Measurements from ENCODE around the gene HTR1E.
"Not testable (repeated sequence)": the region's sequence is repeated elsewhere in the genome, so short reads cannot be mapped to it uniquely, and the experiment has no call there.

HTR1E gene, protein sequence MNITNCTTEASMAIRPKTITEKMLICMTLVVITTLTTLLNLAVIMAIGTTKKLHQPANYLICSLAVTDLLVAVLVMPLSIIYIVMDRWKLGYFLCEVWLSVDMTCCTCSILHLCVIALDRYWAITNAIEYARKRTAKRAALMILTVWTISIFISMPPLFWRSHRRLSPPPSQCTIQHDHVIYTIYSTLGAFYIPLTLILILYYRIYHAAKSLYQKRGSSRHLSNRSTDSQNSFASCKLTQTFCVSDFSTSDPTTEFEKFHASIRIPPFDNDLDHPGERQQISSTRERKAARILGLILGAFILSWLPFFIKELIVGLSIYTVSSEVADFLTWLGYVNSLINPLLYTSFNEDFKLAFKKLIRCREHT

DNA sequence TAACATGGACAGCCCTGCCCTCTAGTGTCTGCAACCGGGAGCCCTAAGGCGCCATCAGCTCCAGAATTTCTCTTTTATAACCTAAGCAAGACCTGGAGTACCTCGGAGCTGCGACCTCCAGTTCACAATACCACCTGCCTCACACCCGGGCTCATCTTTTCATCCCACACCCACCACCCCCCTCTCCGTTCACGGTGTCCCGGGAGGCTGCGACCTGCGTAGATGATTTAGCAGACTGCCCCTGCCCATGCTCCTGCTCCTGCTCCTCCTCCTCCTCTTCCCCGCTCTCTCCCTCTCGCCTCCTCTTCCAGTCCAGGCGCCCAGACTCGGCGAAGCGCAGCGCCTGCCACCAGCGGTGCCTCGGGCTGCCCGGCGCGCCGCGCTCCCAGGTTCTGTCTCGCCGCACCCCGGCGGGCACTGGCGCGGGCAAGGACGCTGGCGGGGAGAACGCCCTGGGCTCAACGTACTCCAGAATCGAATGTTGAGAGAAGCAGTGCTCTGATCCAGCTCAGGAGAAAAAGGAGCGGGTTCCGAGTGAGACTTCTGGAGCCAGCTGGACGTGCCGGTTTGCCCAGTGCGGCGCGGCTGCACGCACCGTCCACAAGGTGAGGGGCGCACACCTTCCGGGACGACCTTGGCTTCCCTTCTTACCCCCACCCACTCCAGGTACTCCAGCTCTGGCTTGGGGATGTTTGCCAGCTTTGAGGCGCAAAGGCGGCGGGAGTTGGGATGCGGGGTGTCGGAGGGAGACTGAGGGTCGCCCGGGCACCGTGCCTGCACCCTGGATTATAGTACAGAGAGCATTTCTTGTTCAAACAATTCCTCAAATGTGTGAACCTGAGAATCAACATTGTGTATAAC lies at the start of gene HTR1E:
TSS of gene HTR1E (plus strand) at position 310 of the 861 bp plus-strand sequence. CDS start 77,807 bp downstream, outside the sequence.
- DNase-seq (ENCODE audit: low read depth) = no peak

DNA sequence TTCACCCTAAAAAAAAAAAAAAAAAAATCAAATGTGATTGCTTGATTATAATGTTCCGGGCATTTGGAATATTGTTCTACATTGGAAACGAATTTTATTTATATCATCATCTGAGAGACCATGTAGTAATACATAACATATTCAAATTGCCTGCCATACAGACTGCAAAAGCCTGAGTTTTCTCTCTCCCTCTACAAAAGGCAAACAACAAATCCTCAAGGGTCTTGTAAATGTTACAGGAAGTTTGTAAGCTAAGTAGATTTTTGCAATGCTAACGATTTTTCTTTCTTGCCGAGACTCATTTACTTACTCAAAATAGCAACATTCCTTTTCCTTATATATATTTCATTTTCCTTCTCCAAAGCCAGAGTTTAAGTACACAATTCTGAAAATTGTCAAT lies 49.0 kb upstream of the HTR1E start:
- no peak for DNase-seq (ENCODE audit: low read depth)

- not testable (repeated sequence) for DNase-seq (ENCODE audit: low read depth)
Measured at GRCh38 chr6:86897265-86897664, 40.1 kb upstream of the HTR1E start.

DNA sequence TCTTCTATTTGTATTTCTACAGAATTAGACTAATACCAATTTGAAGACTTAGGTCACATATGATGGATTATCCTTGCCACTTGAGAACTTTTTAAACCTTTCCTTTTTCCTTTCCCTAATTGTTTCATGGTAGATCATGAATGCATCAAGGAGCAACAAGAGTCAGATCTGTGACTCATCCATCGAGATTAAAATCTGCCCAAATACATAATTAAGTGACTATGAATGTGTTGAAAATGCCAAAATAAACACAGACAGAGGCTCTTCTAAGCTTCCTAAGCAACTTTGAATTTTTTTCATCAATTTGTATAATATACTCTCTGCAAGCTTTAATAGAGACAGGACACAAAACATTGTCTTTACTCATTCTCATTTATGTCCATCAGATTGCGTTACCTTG lies 23.5 kb upstream of the HTR1E start:
- no peak for DNase-seq (ENCODE audit: low read depth)

- DNase-seq (ENCODE audit: low read depth) = no peak
Measured at GRCh38 chr6:86916393-86916792, 20.9 kb upstream of the HTR1E start.

- not testable (repeated sequence) for DNase-seq (ENCODE audit: low read depth)
Measured at GRCh38 chr6:86927138-86927537, 10.2 kb upstream of the HTR1E start.

DNA sequence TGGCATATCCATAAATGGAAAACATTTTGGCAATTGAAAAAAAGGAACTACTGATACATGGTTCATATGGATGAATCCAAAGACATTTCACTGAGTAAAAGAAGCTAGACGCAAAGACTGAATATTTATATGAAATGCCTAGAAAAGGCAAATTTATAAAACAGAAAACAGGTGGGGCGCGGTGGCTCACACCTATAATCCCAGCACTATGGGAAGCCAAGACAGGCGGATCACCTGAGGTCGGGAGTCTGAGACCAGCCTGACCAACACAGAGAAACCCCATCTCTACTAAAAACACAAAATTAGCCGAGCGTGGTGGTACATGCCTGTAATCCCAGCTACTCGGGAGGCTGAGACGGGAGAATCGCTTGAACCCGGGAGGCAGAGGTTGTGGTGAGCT lies 9.5 kb upstream of the HTR1E start:
- DNase-seq (ENCODE audit: low read depth) = not testable (repeated sequence)

GRCh38 chr6:86934365-86934764 lies 3.0 kb upstream of the HTR1E start:
- no peak for DNase-seq (ENCODE audit: low read depth)

DNA sequence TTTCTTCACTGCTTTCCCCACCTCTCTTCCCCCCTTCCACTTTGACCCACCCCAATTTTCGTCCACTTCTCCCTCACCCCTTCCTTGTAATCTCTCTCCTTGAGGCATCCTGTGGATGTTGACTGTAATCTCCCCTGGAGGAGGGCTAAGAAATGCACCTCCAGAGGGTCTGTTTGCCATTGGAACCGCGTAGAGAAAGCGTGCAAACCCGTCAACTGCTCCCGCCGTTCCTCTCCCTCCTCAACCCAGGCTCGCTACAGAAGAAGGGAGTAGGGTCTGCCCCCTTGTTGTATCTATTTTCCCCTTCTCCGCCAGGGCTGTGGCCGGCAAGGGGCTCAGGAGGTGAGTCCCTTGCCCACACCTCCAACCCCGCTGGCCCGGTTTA lies 502 bp upstream of the HTR1E start:
- DNase-seq (ENCODE audit: low read depth) = no peak

- no peak for DNase-seq (ENCODE audit: low read depth)
Measured at GRCh38 chr6:86938814-86939213, 1.5 kb downstream of the HTR1E start.

DNA sequence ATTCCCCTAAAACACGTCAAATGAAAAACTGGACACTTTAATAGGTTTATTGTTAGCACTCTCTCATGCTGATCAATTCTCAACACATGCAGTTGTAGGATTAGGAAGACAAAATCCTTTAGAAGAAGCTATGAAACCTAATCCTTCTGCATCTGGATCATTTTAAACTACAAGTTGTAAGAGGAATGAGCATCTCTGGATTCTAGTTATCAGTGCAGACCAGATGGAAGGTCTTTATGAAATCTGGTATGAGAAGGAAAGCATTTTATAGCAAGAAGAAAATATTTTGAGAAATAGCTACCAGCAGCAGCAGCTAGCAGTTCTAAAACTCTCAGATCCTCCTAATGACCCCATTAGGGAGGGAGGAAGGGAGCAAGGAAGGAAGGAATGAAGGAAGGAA lies 4.1 kb downstream of the HTR1E start:
- DNase-seq (ENCODE audit: low read depth) = no peak

DNA sequence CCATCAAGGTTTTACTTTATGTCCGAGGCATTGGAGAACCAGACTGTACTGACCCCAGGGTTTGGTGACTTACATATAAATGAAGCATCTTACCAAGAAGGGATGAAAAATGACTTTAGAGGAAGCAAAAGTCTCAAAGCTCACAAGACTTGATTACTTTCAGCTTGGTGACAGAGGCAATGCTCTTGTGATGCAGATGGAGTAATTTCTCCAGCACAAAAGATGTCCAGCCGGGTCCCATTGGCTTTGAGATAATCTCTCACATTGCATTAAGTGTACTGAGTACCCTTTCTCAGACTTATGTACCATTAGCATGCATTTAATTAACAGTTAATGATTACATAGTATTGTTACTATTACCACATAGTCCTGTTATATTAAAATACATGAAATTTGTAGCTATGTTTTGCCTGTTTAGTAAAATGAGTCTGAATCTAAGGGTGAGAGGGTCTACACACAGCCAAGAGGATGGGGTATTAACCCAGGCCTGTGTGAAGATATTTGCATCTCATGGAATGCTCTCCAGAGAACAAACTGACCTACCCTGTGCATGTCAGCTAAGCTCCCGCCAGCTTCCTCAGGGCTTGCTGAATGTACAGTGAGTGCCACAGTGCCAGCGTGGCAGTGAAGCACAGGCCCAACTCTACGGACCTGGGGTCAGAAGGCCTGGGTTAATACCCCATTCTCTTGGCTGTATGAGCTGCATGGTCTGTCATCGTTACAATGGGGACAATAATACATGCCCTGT lies 5.6 kb downstream of the HTR1E start:
- DNase-seq (ENCODE audit: low read depth) = no peak

GRCh38 chr6:86943819-86944407 lies 6.6 kb downstream of the HTR1E start:
- no peak for DNase-seq (ENCODE audit: low read depth)

- DNase-seq (ENCODE audit: low read depth) = no peak
Measured at GRCh38 chr6:86949771-86950170, 12.4 kb downstream of the HTR1E start.

DNA sequence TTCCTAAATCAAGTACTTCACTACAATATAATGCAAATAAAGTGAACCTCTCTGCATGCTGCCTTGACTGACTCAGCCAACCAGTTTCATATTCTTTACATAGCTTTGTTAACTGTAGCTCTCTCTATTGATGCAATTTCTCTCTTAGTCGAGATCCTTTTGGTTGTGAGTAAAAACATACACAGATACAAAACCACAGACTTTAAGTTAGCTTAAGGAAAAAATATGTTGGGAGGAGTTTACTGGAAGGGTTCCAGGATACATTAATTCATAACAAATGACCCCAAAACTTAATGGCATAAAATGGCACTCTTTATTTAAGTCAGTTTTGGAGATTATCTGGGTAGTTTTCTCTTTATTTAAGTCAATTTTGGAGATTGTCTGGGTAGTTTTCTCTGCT lies 15.7 kb downstream of the HTR1E start:
- DNase-seq (ENCODE audit: low read depth) = no peak

DNA sequence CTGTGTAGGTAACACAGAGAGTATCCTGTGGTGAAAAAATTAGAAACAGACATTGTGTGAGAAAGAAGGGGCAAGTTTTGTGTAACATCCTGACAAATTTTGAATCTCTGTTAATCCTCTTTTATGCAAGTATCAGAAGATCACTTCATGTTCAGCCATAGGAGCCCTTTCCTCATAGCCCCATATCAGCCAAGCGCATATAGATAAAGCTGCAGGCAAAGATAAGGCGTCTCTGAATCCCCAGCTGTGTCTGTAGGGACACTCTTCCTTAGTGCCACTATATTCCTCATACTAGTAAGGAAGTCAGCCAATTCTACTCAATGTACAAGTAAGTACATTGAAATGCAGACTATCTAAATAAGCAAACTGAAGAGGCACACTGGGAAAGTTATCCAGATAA lies 22.3 kb downstream of the HTR1E start:
- DNase-seq (ENCODE audit: low read depth) = no peak

DNA sequence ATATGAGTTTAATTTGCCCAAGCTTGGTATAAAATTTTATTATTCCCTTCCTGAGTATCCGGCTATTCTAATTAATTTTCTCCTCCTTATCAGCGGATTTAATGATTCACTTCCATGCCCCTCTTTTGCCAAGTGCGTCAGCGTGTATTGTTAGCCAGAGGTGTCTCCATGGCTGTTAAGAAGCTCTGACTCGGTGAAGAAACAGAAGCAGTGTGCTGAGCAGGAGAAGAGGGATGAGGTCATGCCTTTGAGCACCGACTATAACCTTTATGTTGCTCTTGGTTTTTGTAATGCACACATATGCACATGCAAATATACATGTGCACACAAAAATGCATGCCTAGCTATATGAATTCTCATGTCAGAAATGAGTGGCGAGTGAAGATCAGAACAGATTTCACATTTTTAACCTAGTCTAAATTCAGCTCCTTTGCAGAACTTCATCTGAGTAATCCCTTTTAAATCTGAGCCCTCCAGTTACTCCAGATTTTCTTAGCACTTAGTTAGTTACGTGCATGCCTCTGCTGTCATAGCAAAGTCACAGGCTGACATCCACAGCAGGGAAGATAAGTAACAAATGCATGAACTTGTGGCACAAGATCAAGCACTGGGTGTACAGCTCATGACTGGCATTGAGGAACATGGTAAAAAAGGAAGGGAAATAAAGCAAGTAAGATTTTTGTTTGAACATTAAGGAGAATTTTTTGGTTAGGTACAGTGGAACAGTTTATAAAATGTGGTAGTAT lies 24.3 kb downstream of the HTR1E start:
- DNase-seq (ENCODE audit: low read depth) = no peak

GRCh38 chr6:86963352-86963751 lies 26.0 kb downstream of the HTR1E start:
- no peak for DNase-seq (ENCODE audit: low read depth)

DNA sequence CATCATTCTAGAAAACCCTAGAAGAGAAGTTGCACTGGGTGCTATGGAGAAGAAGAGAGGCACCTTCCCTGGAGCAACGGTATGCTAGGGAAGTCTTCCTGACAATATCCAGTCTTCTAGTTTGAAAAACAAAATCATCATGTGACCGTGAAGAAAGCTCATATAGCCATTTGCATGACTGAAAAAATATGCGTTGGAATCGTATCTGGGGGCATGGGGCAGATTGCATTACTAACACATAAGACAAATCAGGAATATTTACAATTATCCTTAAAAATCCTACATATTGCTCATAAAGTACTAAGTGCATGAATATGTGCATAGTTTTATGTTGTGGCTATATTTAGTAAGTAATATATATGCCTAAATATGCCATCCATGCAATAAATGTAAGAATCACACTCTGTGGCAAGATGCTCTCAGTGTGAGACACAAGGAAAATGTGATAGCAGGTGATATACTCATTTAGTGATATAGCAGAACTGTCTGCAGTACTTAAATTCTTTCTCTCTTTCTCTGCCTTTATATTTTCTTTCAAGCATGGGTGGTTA lies 26.8 kb downstream of the HTR1E start:
- DNase-seq (ENCODE audit: low read depth) = no peak

GRCh38 chr6:86966271-86966670 lies 28.9 kb downstream of the HTR1E start:
- no peak for DNase-seq (ENCODE audit: low read depth)

GRCh38 chr6:86969573-86969972 lies 32.2 kb downstream of the HTR1E start:
- DNase-seq (ENCODE audit: low read depth) = no peak

All from stimulated activated CD8-positive, alpha-beta memory T cell treated with anti-CD3 and anti-CD28 coated beads, Interleukin-7, amount 100 ng/mL, for 24 hours (primary cell).